HCT116 (cell line): Measurements from ENCODE around the gene SCFD1. TPM values are rescaled to one million over a fixed set of nuclear protein-coding genes. Genes with fewer than 3 reads are reported as not detected.

Experiments
- ATAC-seq: fragments of 200-7000 bp; cut with Tn5 transposase; 2 replicates; pipeline ENCODE4 v1.9.1; 2020; ENCODE audit warnings: mild to moderate bottlenecking, moderate library complexity
- BruUV-seq: library from RNA; stranded (reverse); fragments of 400-500 nt; replicated peaks from 2 replicates; lab custom pipeline; 2021; lab: Mats Ljungman, UMichigan
- CTCF ChIA-PET: fragments of 300-600 bp; sonication (Branson Sonifier 250); formaldehyde crosslinking; loops from one replicate; lab custom pipeline; 2021; ENCODE audit warnings: antibody characterized with exemption; lab: Charles Lee
- POLR2A ChIA-PET: fragments of 300-600, 350-600 bp; sonication (Branson Sonifier 250); formaldehyde crosslinking; loops from one replicate; lab custom pipeline; 2021; ENCODE audit warnings: antibody characterized with exemption; lab: Charles Lee
- RAD21 ChIA-PET, 2 experiments: fragments of 300-600 bp; sonication (Branson Sonifier 250); formaldehyde crosslinking; loops; one replicate each; lab custom pipeline; 2023; ENCODE audit warnings: low total read pairs in 2 of 2; ENCODE audit not compliant: uncharacterized antibody in 2 of 2, unreplicated experiment in 2 of 2, low non-redundant PET in 1 of 2; lab: Charles Lee
- DNase-seq: peaks from one replicate; pipeline ENCODE4 v3.0.0-alpha.2; 2010; ENCODE audit warnings: low read depth, low spot score
- H2AFZ ChIP-seq: fragments of 200-600 bp; shearing (Covaris generic), sonication (generic); 2 replicates; pipeline ENCODE4 v1.6.1; 2017; ENCODE audit warnings: low read depth, mixed run types, mixed read lengths, antibody characterized with exemption, low read length; ENCODE audit not compliant: poor library complexity, severe bottlenecking
- H3K27ac ChIP-seq: 2 replicates; pipeline ENCODE4 v1.5.1; 2012; ENCODE audit warnings: low read depth, low read length
- H3K27me3 ChIP-seq: fragments of 200-600 bp; sonication (generic); 2 replicates; pipeline ENCODE4 v1.6.1; 2016; ENCODE audit warnings: mixed run types, low read length, mixed read lengths; ENCODE audit not compliant: insufficient read depth
- H3K36me3 ChIP-seq, 2 experiments: fragments of 200-500 bp in 1 of 2; fragments of 200-600 bp in 1 of 2; sonication (Bioruptor generic) in 1 of 2; sonication (generic) in 1 of 2; 2 replicates each; pipeline versions ENCODE4 v1.5.1 to v1.6.1; 2014 to 2016; ENCODE audit warnings: low read length in 2 of 2, inconsistent platforms in 1 of 2, mixed read lengths in 1 of 2, mixed run types in 1 of 2; ENCODE audit not compliant: insufficient read depth in 2 of 2, control insufficient read depth in 1 of 2
- H3K4me1 ChIP-seq, 2 experiments: fragments of 200-600 bp in 1 of 2; sonication (generic) in 1 of 2; 2 replicates each; pipeline versions ENCODE4 v1.5.1 to v1.6.1; 2012 to 2017; ENCODE audit warnings: low read length in 2 of 2, inconsistent platforms in 1 of 2, mild to moderate bottlenecking in 1 of 2, mixed read lengths in 1 of 2, mixed run types in 1 of 2, moderate library complexity in 1 of 2; ENCODE audit not compliant: insufficient read depth in 2 of 2, control insufficient read depth in 1 of 2
- H3K4me2 ChIP-seq: fragments of 200-600 bp; sonication (generic); 2 replicates; pipeline ENCODE4 v1.6.1; 2017; ENCODE audit warnings: mixed run types, low read length, mixed read lengths
- H3K4me3 ChIP-seq, 2 experiments: fragments of 200-600 bp in 1 of 2; sonication (generic) in 1 of 2; replicated peaks in 1 of 2; 2 replicates each; pipeline ENCODE4 v1.5.1; 2011 to 2016; ENCODE audit warnings: low read length in 2 of 2, control low read depth in 1 of 2, low read depth in 1 of 2, mild to moderate bottlenecking in 1 of 2, mixed read lengths in 1 of 2, mixed run types in 1 of 2
- H3K79me2 ChIP-seq: fragments of 200-600 bp; sonication (generic); 2 replicates; pipeline ENCODE4 v1.6.1; 2017; ENCODE audit warnings: mild to moderate bottlenecking, mixed run types, low read length, moderate library complexity, mixed read lengths; ENCODE audit not compliant: insufficient read depth
- H3K9ac ChIP-seq: fragments of 200-600 bp; sonication (generic); 2 replicates; pipeline ENCODE4 v1.6.1; 2016; ENCODE audit warnings: low read length, mixed read lengths
- H3K9me2 ChIP-seq: fragments of 200-600 bp; sonication (generic), shearing (Covaris generic); 2 replicates; pipeline ENCODE4 v1.6.1; 2017; ENCODE audit warnings: mixed run types, mild to moderate bottlenecking, moderate library complexity; ENCODE audit not compliant: insufficient read depth
- H3K9me3 ChIP-seq, 2 experiments: fragments of 200-500 bp in 1 of 2; fragments of 200-600 bp in 1 of 2; sonication (Bioruptor generic) in 1 of 2; sonication (generic) in 1 of 2; 2 replicates each; pipeline ENCODE4 v1.6.1; 2014 to 2017; ENCODE audit warnings: low read length in 2 of 2, mixed read lengths in 2 of 2, inconsistent platforms in 1 of 2, low read depth in 1 of 2, mild to moderate bottlenecking in 1 of 2, mixed run types in 1 of 2, moderate library complexity in 1 of 2; ENCODE audit not compliant: control insufficient read depth in 1 of 2, insufficient read depth in 1 of 2
- H4K20me1 ChIP-seq: fragments of 200-600 bp; sonication (generic), shearing (Covaris generic); 2 replicates; pipeline ENCODE4 v1.6.1; 2017; ENCODE audit warnings: mixed run types, mild to moderate bottlenecking, moderate library complexity; ENCODE audit not compliant: insufficient read depth
- YY1 ChIP-seq: IDR thresholded peaks from 2 replicates; pipeline ENCODE4 v1.6.1; 2011; ENCODE audit warnings: low read length, low read depth, moderate library complexity, mild to moderate bottlenecking; ENCODE audit not compliant: insufficient replicate concordance; ENCODE audit errors: extremely low read depth
- intact Hi-C: fragments of 100-400 bp; cut with micrococcal nuclease; formaldehyde crosslinking; loops from 2 replicates; pipeline ENCODE4 v1.10.0; 2022
- total RNA-seq: library from RNA; stranded (reverse); gene quantifications from one replicate; pipeline ENCODE4 v1.2.1, GENCODE V29; 2021; ENCODE audit not compliant: unreplicated experiment
- TF ChIP-seq, protein P1 (sequence below), 3 experiments: fragments of 200-600 bp in 1 of 3; sonication (generic) in 1 of 3; IDR thresholded peaks in 2 of 3; conservative IDR thresholded peaks in 1 of 3; 2 replicates each; pipeline ENCODE4 v1.5.1; 2012 to 2017; ENCODE audit warnings: low read depth in 2 of 3, low read length in 2 of 3, antibody characterized with exemption in 1 of 3, borderline replicate concordance in 1 of 3, control low read depth in 1 of 3, mild to moderate bottlenecking in 1 of 3, mixed read lengths in 1 of 3, mixed run types in 1 of 3, moderate library complexity in 1 of 3; ENCODE audit not compliant: insufficient read depth in 1 of 3
- TF ChIP-seq, protein P2 (sequence below): IDR thresholded peaks from 2 replicates; pipeline ENCODE4 v1.6.1; 2011; ENCODE audit warnings: mild to moderate bottlenecking, low read length, moderate library complexity; ENCODE audit not compliant: insufficient replicate concordance; ENCODE audit errors: extremely low read depth

Gene SCFD1
- total RNA-seq, 1 experiment from 2014 or later: 71.1 TPM

DNA sequence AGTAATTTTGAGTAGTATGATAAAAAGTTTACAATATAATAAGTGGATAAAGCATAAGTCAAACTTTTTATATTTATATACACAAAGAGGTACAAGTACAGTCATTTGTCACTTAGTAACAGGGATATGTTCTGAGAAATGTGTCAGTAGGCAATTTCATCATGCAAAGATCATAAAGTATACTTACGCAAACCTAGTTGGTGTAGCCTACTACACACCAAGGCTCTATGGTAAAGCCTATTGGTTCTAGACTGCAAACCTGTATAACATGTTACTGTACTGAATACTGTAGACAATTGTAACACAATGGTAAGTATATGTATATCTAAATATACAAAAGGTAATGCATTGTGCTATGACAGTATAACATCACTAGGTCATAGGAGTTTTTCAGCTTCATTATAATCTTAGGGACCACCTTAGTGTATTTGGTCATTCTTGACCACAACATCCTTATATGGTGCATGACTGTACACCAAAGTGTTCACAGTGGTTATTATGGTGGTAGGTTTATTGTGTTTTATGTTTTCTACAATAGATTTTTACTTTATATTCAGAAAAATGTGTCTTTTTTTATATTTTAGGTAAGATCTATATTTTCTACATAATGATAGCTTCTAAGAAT is 14.9 kb upstream of the SCFD1 start:
- TF ChIP-seq, protein P1, sequence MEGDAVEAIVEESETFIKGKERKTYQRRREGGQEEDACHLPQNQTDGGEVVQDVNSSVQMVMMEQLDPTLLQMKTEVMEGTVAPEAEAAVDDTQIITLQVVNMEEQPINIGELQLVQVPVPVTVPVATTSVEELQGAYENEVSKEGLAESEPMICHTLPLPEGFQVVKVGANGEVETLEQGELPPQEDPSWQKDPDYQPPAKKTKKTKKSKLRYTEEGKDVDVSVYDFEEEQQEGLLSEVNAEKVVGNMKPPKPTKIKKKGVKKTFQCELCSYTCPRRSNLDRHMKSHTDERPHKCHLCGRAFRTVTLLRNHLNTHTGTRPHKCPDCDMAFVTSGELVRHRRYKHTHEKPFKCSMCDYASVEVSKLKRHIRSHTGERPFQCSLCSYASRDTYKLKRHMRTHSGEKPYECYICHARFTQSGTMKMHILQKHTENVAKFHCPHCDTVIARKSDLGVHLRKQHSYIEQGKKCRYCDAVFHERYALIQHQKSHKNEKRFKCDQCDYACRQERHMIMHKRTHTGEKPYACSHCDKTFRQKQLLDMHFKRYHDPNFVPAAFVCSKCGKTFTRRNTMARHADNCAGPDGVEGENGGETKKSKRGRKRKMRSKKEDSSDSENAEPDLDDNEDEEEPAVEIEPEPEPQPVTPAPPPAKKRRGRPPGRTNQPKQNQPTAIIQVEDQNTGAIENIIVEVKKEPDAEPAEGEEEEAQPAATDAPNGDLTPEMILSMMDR (IDR thresholded peaks at IDR 0.05 in 2 of 3, conservative IDR thresholded peaks at IDR 0.05 in 1 of 3; ENCODE audit: borderline replicate concordance in 1 of 3, insufficient read depth in 1 of 3, low read depth in 2 of 3, low read length in 2 of 3): no peak
- TF ChIP-seq, protein P2, sequence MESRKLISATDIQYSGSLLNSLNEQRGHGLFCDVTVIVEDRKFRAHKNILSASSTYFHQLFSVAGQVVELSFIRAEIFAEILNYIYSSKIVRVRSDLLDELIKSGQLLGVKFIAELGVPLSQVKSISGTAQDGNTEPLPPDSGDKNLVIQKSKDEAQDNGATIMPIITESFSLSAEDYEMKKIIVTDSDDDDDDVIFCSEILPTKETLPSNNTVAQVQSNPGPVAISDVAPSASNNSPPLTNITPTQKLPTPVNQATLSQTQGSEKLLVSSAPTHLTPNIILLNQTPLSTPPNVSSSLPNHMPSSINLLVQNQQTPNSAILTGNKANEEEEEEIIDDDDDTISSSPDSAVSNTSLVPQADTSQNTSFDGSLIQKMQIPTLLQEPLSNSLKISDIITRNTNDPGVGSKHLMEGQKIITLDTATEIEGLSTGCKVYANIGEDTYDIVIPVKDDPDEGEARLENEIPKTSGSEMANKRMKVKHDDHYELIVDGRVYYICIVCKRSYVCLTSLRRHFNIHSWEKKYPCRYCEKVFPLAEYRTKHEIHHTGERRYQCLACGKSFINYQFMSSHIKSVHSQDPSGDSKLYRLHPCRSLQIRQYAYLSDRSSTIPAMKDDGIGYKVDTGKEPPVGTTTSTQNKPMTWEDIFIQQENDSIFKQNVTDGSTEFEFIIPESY: no peak
- no peak for TF ChIP-seq YY1
- H3K4me1 ChIP-seq: peaks cover 4 to 16% of the 10 kb centered on the region in 2 experiments; a peak in 2 of 4 replicates
- H3K36me3 ChIP-seq: peaks cover 21 to 31% of the 10 kb centered on the region in 2 experiments; a peak in 3 of 4 replicates
- ChIA-PET CTCF (no interaction called here), RAD21 (no interaction called here), POLR2A (no interaction called here)
- peaks cover 16% of the 10 kb centered on the region for H3K79me2 ChIP-seq
- intact Hi-C loops: no loop called here
- H4K20me1 ChIP-seq: no peaks in the 10 kb centered on the region
- BruUV-seq: no TSS peak
- H3K27me3 ChIP-seq: no peaks in the 10 kb centered on the region
- H3K9ac ChIP-seq: no peak overlapping the region
- H3K27ac ChIP-seq: no peak overlapping the region
- H3K9me2 ChIP-seq: no peaks in the 10 kb centered on the region
- ATAC-seq: no peak
- H3K4me2 ChIP-seq: no peak overlapping the region
- H3K4me3 ChIP-seq: no peak overlapping the region
- H2AFZ ChIP-seq: no peak overlapping the region
- DNase-seq: no peak
- no peaks in the 10 kb centered on the region for H3K9me3 ChIP-seq
